SK-N-MC (cell line): ENCODE data around the gene TMEM184C.

Experiments used
- DNase-seq: peaks from one replicate; pipeline ENCODE4 v3.0.0-alpha.2; 2011; ENCODE audit warnings: low read depth, low spot score
- H3K27ac ChIP-seq: fragments of 200-600 bp; sonication (generic); 2 replicates; pipeline ENCODE4 v1.5.1; 2016; ENCODE audit warnings: mixed run types
- H3K36me3 ChIP-seq: fragments of 200-600 bp; sonication (generic); 2 replicates; pipeline ENCODE4 v1.6.1; 2017; ENCODE audit warnings: antibody characterized with exemption, low read length, mixed read lengths; ENCODE audit not compliant: insufficient read depth
- H3K4me3 ChIP-seq: fragments of 200-600 bp; sonication (generic); 2 replicates; pipeline ENCODE4 v1.5.1; 2016
- H3K9ac ChIP-seq: fragments of 200-600 bp; sonication (generic); 2 replicates; pipeline ENCODE4 v1.8.0; 2017; ENCODE audit warnings: mixed run types, mixed read lengths; ENCODE audit not compliant: insufficient read length
- H3K9me3 ChIP-seq: fragments of 200-600 bp; sonication (generic); 2 replicates; pipeline ENCODE4 v1.6.1; 2017; ENCODE audit warnings: low read depth, mild to moderate bottlenecking, antibody characterized with exemption, low read length, moderate library complexity, mixed read lengths
- EZH2 ChIP-seq: fragments of 200-600 bp; sonication (generic); IDR thresholded peaks from one replicate; pipeline ENCODE4 v1.6.1; 2017; ENCODE audit warnings: antibody characterized with exemption
- FOXP2 ChIP-seq: optimal IDR thresholded peaks from 2 replicates; pipeline ENCODE3; 2011; ENCODE audit warnings: mild to moderate bottlenecking, moderate library complexity; ENCODE audit not compliant: insufficient read depth; ENCODE audit errors: extremely low read length, control extremely low read depth
- POLR2AphosphoS5 ChIP-seq: IDR thresholded peaks from 2 replicates; pipeline ENCODE4 v1.6.1; 2012; ENCODE audit warnings: mild to moderate bottlenecking, low read depth, low read length, borderline replicate concordance

TMEM184C gene

DNA sequence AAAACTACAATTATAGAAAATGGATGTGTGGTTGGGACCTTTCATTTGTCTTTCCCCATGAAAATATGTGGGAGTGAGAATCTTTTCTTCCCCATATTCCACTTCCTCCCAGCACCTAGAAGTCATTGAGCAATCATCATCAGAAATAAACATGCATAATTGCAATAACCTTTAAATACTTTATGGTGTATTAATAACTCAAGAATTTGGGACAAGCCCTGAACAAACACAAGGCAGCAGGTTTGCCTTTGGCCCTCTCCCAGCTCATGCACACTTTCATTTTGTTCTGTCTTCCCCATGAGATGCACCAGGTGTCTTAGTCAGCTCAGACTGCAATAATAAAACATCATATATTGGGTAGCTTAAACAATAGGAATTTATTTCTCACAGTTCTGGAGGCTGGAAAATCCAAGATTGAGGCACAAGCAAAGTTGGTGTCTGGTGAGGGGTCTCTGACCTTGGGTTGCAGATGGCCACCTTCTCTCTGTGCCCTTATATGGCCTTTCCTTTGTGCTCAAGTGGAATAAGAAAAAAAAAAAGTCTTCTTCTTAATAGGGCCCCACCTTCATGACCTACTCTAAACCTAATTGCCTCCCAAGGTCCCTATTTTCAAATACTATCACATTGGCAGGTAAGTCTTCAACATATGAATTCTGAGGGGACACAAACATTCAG lies 34.7 kb upstream of the TMEM184C start:
- no peak overlapping the region for H3K4me3 ChIP-seq
- H3K9me3 ChIP-seq, result no peaks in the 10 kb centered on the region
- no peak for DNase-seq
- H3K9ac ChIP-seq, result no peak overlapping the region
- no peaks in the 10 kb centered on the region for H3K36me3 ChIP-seq
- no peak overlapping the region for H3K27ac ChIP-seq
- TF ChIP-seq FOXP2 (no peak), POLR2AphosphoS5 (no peak), EZH2 (no peak)

DNA sequence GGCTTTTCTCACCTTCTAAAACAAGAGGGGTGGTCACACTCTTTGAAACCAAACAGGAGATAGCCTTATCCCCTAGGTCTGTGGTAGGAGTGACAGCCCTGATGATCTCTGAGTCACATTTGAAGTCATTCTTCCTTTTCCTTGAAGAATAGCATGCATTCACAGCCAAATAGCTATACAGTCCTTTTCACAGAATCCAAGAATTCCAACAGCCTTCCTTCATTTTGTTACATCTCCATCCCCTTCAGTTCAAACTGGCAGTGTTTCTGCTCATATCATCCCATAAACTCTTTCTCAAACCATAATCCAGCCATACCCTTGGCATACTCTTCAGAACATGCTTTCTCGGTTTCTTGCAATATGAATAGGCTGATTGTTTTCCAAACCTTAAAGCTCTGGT lies 33.3 kb upstream of the TMEM184C start:
- Histone ChIP-seq H3K36me3 (no peaks in the 10 kb centered on the region), H3K9me3 (no peaks in the 10 kb centered on the region), H3K9ac (no peak overlapping the region), H3K4me3 (no peak overlapping the region), H3K27ac (no peak overlapping the region)
- TF ChIP-seq POLR2AphosphoS5 (no peak), FOXP2 (no peak), EZH2 (no peak)
- DNase-seq, result no peak

DNA sequence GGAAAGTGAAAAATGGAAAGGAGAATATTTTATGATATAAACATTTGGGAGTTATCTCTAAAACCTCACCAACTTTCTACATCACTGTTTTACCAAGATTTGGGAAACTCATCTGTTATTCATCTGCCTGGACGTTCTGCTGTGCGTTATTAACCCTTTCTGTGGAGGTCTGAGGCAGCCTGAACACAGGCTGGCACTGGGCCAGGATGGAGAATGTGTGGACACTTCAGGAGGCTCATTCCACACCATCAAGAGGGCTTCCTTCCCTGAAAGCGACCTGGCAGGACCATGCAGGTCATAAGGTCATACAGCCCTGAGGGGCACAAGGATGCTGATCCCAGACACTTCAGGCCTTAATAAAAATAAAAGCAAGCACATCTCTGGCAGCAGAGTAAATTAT lies 31.2 kb upstream of the TMEM184C start:
- no peaks in the 10 kb centered on the region for H3K36me3 ChIP-seq
- TF ChIP-seq POLR2AphosphoS5 (no peak), FOXP2 (no peak), EZH2 (no peak)
- no peak overlapping the region; the same call in 1 of the 2 replicates for H3K27ac ChIP-seq
- no peak for DNase-seq
- no peak overlapping the region for H3K4me3 ChIP-seq
- H3K9ac ChIP-seq, result no peak overlapping the region
- H3K9me3 ChIP-seq, result no peaks in the 10 kb centered on the region

DNA sequence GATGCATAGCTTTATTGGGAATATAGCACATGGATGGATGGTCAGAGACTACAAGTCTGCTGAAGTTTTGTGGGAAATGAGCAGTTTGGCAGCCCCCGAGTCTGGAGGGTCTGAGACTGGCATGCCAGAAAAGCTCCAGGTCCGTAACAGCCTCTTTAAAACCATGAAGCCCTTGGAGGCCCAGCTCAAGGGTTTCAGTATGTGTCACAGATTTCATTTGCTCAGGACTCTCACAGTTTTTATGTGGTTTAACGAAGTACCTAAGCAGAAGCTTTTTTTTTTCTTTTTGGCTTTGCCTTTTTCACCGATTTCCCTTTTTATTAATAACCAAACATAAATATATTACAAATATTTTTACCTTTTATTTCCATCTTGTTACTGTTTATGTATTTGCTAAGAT lies 30.6 kb upstream of the TMEM184C start:
- DNase-seq, result no peak

DNA sequence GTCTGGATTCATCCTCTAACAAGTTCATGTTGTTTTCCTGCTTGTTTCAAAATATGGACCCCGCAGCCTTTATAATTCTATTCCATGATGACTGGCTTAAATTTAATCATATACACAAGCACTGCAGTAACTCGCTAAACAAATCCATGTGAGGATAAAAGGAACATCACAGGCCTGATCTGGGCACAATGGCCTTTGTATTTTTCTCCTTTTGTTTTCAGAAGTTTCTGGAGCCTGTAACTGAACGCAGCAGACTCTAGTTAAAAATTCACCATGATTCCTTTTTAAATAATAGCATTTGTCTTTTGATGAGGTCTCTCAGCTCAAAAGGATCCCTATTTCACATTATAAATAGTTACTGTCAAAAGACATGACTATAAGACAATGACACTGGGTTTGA lies 30.2 kb upstream of the TMEM184C start:
- Histone ChIP-seq H3K9ac (no peak overlapping the region), H3K27ac (peak overlapping the region; percentile 57), H3K4me3 (no peak overlapping the region), H3K9me3 (no peaks in the 10 kb centered on the region), H3K36me3 (no peaks in the 10 kb centered on the region)
- no peak for DNase-seq
- no peak for TF ChIP-seq EZH2
- no peak for TF ChIP-seq FOXP2
- TF ChIP-seq POLR2AphosphoS5, result no peak

More for the DNA sequence above, 30.6 kb upstream of the TMEM184C start:
- H3K9ac ChIP-seq, result no peak overlapping the region
- TF ChIP-seq FOXP2, result no peak
- no peak for TF ChIP-seq EZH2
- TF ChIP-seq POLR2AphosphoS5, result no peak
- H3K9me3 ChIP-seq, result no peaks in the 10 kb centered on the region
- H3K36me3 ChIP-seq, result no peaks in the 10 kb centered on the region
- peak overlapping the region; percentile 57; the same call in 1 of the 2 replicates for H3K27ac ChIP-seq
- H3K4me3 ChIP-seq, result no peak overlapping the region

DNA sequence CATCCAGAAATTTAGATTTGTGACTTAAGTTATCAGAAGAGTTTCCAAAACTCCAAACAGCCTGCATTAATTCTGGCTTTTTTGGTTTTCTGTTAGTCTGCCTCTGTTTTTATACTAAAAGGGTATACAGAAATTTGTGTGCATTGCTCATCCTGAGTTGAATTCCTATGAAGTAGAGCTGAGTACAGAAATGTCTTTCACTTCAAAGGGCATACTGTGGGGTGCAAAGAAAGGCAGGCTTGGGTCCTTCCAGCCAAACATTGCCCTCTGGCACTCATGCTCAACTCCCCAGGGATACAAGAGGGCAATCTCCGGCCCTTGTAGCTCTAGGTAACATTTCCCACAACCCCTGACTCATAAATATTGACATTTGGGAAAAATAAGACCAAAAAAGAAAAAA lies 27.6 kb upstream of the TMEM184C start:
- H3K4me3 ChIP-seq, result peak overlapping the region; percentile 43; the same call in 1 of the 2 replicates
- H3K27ac ChIP-seq, result peak overlapping the region; percentile 90
- DNase-seq, result no peak
- no peak for TF ChIP-seq EZH2
- no peak for TF ChIP-seq POLR2AphosphoS5
- TF ChIP-seq FOXP2, result no peak
- H3K9me3 ChIP-seq, result no peaks in the 10 kb centered on the region
- H3K36me3 ChIP-seq, result no peaks in the 10 kb centered on the region
- H3K9ac ChIP-seq, result peak overlapping the region; percentile 78

DNA sequence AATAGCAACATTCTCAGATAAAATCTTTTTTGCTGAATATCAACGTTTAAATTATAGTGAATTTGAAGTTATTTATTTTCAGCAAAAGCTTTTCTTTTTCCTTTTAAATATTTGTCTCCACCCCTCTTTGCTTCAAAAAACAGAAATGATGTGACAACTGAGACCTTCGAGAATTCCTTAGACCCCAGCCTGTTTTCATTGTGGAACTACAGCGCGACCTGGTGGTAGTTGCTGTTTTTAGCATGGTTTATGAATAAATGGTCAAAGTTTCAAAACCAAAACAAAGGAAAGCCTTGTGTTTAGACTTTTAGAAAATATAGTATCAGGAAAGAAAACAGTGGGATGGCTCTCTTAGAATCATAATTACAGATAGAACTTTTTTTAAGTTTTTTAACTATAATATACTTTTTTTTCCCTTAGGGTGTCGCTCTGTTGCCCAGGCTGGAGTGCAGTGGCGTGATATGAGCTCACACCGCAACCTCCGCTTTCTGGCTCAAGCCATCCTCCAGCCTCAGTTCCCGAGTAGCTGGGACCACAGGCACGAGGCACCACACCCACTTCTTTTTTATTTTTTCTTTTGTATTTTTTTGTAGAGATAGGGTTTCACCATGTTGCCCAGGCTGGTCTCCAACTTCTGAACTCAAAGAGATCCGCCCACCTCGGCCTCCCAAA lies 26.8 kb upstream of the TMEM184C start:
- peak overlapping the region; percentile 37 for H3K4me3 ChIP-seq
- TF ChIP-seq EZH2 (no peak), POLR2AphosphoS5 (no peak), FOXP2 (no peak)
- no peaks in the 10 kb centered on the region for H3K9me3 ChIP-seq
- peak overlapping the region; percentile 78 for H3K9ac ChIP-seq
- H3K36me3 ChIP-seq, result no peaks in the 10 kb centered on the region
- H3K27ac ChIP-seq, result peak overlapping the region; percentile 90
- peak; percentile 86 for DNase-seq

DNA sequence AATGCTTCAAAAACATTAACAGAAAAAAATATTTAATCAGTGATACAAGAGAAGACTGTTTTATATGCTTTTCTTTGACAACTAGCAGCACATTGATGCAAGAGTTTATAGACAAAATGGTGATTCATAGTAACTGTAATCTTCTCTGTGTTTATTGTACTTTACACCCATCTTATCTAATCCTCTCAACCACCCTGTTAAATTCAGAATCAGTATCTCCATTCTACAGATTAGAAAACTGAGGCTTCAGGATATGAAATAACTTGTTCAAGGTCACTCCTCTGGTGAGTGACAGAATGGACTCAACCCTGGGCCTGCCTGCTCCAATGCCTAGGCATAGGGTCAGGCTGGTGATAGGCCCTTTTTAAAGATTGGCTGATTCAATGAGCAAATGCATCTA lies 26.1 kb upstream of the TMEM184C start:
- no peaks in the 10 kb centered on the region for H3K36me3 ChIP-seq
- peak overlapping the region; percentile 50 for H3K9ac ChIP-seq
- TF ChIP-seq EZH2 (no peak), FOXP2 (no peak), POLR2AphosphoS5 (no peak)
- DNase-seq, result no peak
- no peaks in the 10 kb centered on the region for H3K9me3 ChIP-seq
- no peak overlapping the region for H3K4me3 ChIP-seq
- H3K27ac ChIP-seq, result peak overlapping the region; percentile 90

DNA sequence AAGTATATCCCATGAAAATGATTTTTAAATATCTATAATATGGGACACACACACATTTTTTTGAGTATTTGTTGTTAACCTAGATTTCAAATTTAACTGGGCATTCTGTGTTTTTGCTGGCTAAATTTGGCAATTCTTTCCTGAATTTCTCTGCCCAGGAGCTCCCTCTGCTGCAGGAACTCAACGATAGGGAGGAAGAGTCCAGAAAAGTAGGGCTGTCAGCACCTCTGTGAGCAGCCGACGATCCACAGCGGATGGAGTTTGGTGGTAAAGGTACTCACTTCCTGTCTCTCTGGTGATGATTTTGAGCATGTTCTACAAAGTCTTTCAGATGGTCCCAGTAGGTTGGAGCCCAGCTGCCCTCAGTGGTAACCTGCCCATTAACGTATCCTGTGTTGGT lies 23.1 kb upstream of the TMEM184C start:
- H3K36me3 ChIP-seq, result no peaks in the 10 kb centered on the region
- no peak overlapping the region for H3K27ac ChIP-seq
- TF ChIP-seq FOXP2 (no peak), EZH2 (no peak), POLR2AphosphoS5 (no peak)
- H3K4me3 ChIP-seq, result no peak overlapping the region
- no peak for DNase-seq
- H3K9me3 ChIP-seq, result no peaks in the 10 kb centered on the region
- no peak overlapping the region for H3K9ac ChIP-seq
